Neutrophil (primary cell): ENCODE measurements around the gene SYN1.

Source experiments
- H3K27ac ChIP-seq: fragments of 200-600 bp; sonication (generic); 2 replicates; pipeline ENCODE4 v1.5.1; 2016; ENCODE audit warnings: mild to moderate bottlenecking, moderate library complexity
- H3K27me3 ChIP-seq: fragments of 200-600 bp; sonication (generic); 2 replicates; pipeline ENCODE4 v1.6.0; 2016; ENCODE audit warnings: mild to moderate bottlenecking
- H3K36me3 ChIP-seq: fragments of 200-600 bp; sonication (generic); 2 replicates; pipeline ENCODE4 v1.5.1; 2017
- H3K4me1 ChIP-seq, 2 experiments: fragments of 200-600 bp in 1 of 2; sonication (generic) in 1 of 2; 1 replicate in 1 of 2; 2 replicates in 1 of 2; pipeline versions ENCODE4 v1.5.1 to v1.6.1; 2013 to 2016; ENCODE audit warnings: low read depth in 1 of 2, low read length in 1 of 2, mild to moderate bottlenecking in 1 of 2, moderate library complexity in 1 of 2; ENCODE audit not compliant: control insufficient read depth in 1 of 2, insufficient read depth in 1 of 2
- H3K4me3 ChIP-seq, 2 experiments: fragments of 200-600 bp in 1 of 2; sonication (generic) in 1 of 2; 1 replicate in 1 of 2; 2 replicates in 1 of 2; pipeline ENCODE4 v1.5.1; 2013 to 2016; ENCODE audit warnings: low read depth in 1 of 2, low read length in 1 of 2, mild to moderate bottlenecking in 1 of 2, moderate library complexity in 1 of 2
- H3K9me3 ChIP-seq: fragments of 200-600 bp; sonication (generic); 2 replicates; pipeline ENCODE4 v1.5.1; 2016
- CTCF ChIP-seq: fragments of 200-600 bp; sonication (generic); IDR thresholded peaks from 2 replicates; pipeline ENCODE4 v1.5.1; 2016; ENCODE audit warnings: antibody characterized with exemption

The SYN1 gene

GRCh38 chrX:47631676-47632075, 12.0 kb upstream of the SYN1 start:
- Histone ChIP-seq H3K27ac (peak overlapping the region; percentile 97), H3K27me3 (no peaks in the 10 kb centered on the region), H3K36me3 (peaks cover 16% of the 10 kb centered on the region), H3K4me1 (peaks cover 72 to 84% of the 10 kb centered on the region in 2 experiments), H3K4me3 (peak overlapping the region in 1 of 2 experiments; percentile 28), H3K9me3 (no peaks in the 10 kb centered on the region)
- TF ChIP-seq CTCF = no peak

- peak; percentile 1 for TF ChIP-seq CTCF
- Histone ChIP-seq H3K4me1 (peaks cover 61 to 84% of the 10 kb centered on the region in 2 experiments), H3K27me3 (no peaks in the 10 kb centered on the region), H3K4me3 (peak within 1 kb of the TSS; percentile 71 to 77), H3K27ac (peak within 1 kb of the TSS; percentile 97), H3K9me3 (no peaks in the 10 kb centered on the region), H3K36me3 (peaks cover 37% of the 10 kb centered on the region)
Measured at GRCh38 chrX:47629419-47630200, 10.0 kb upstream of the SYN1 start, which contains the start of gene CFP. Gene CFP (minus strand): TSS chrX:47629930. CDS start chrX:47629844, 86 bp downstream.

GRCh38 chrX:47628982-47629381, 9.3 kb upstream of the SYN1 start:
- Histone ChIP-seq H3K36me3 (peaks cover 42% of the 10 kb centered on the region), H3K4me3 (peak overlapping the region; percentile 71 to 77), H3K27ac (peak overlapping the region; percentile 97), H3K4me1 (peaks cover 58 to 84% of the 10 kb centered on the region in 2 experiments), H3K9me3 (no peaks in the 10 kb centered on the region), H3K27me3 (no peaks in the 10 kb centered on the region)
- peak; percentile 17 for TF ChIP-seq CTCF

- Histone ChIP-seq H3K27me3 (no peaks in the 10 kb centered on the region), H3K36me3 (peaks cover 56% of the 10 kb centered on the region), H3K27ac (peak overlapping the region; percentile 47), H3K9me3 (no peaks in the 10 kb centered on the region), H3K4me3 (no peak overlapping the region), H3K4me1 (peaks cover 34 to 63% of the 10 kb centered on the region in 2 experiments)
- no peak for TF ChIP-seq CTCF
Measured at GRCh38 chrX:47625365-47625764, 5.7 kb upstream of the SYN1 start.

GRCh38 chrX:47623540-47624027, 3.9 kb upstream of the SYN1 start:
- peak overlapping the region; percentile 17 to 38 for H3K4me3 ChIP-seq
- no peak for TF ChIP-seq CTCF
- peaks cover 39 to 51% of the 10 kb centered on the region in 2 experiments for H3K4me1 ChIP-seq
- no peaks in the 10 kb centered on the region for H3K9me3 ChIP-seq
- peak overlapping the region; percentile 61 for H3K27ac ChIP-seq
- peaks cover 56% of the 10 kb centered on the region for H3K36me3 ChIP-seq
- H3K27me3 ChIP-seq = peaks cover 11% of the 10 kb centered on the region
